NCI-H1417 treated with DMSO at 0.1 percent for 48 hours (cell line): ENCODE results near the gene BRSK1.
"Not testable (repeated sequence)": the region's sequence is repeated elsewhere in the genome, so short reads cannot be mapped to it uniquely, and the experiment has no call there.

Source experiments
- DNase-seq: peaks from one replicate; lab custom pipeline; 2025; lab: John Stamatoyannopoulos, UW

The BRSK1 gene

GRCh38 chr19:55329791-55330190 lies 46.0 kb downstream of the BRSK1 start:
- DNase-seq: not testable (repeated sequence)

DNA sequence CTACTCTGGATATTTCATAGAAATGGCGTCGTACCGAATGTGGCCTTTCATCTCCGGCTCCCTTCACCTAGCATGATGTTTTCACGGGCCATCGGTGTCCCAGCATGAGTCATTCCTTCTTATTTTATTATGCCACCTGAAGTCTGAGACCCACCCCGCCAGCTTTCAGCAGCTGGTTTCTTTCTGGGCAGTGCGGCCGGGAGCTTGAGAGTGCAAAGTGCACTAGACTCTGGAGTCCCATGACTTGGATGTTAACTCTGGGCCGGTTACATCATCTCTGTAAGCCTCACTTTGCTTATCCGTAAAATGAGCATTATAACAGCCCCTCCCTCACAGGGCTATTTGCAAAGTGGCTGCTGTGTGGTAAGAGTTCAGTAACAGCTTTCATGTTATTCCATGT lies 50.1 kb downstream of the BRSK1 start:
- no peak for DNase-seq

- no peak for DNase-seq
Measured at GRCh38 chr19:55336101-55336500, 52.3 kb downstream of the BRSK1 start.

- DNase-seq: peak; percentile 98
Measured at GRCh38 chr19:55339105-55339888, 55.5 kb downstream of the BRSK1 start, which contains the start of gene KMT5C. KMT5C (plus strand) TSS chr19:55339876; CDS start chr19:55341937, 2,061 bp downstream.

DNA sequence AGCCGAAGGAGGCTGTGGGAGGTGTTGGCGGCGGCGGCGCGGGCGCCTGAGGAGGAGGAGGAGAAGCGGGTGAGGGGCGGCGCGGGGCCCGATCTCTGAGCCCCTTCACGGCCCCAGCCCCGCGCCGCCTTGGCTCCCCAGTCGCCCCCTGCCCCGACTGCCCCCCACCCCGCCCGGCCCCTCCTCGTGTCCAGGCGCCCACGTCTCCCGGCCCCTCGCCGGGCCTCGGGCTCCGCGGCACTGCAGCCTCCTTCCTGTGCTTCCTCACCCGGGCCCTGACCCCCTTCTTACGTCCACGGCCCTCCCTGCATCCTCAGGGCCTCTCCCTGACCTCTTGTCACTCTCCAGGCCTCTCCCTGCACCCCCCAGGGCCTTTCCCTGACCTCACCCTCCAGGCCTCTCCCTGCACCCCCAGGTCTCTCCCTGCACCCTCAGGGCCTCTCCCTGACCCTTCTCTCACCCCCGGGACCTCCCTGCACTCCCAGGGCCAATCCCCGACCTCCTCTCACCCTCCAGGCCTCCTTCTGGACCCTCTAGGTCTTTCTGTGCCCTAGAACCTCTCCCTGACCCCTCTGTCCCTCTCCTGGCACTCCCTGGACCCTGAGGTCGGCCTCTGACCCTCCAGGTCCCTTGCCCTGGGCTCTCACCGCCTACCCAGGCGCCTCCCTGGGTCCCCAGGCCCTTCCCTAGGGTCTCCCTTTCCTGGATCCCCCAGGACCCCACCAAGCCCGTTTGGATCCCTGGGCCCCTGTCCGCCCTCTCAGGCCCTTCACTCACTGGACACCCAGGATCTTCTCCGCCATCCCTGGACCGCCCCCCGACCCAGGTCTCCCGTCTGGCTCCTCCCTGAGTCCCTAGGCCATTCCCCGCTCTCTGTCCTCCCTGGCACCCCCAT lies 56.3 kb downstream of the BRSK1 start:
- no peak for DNase-seq

DNA sequence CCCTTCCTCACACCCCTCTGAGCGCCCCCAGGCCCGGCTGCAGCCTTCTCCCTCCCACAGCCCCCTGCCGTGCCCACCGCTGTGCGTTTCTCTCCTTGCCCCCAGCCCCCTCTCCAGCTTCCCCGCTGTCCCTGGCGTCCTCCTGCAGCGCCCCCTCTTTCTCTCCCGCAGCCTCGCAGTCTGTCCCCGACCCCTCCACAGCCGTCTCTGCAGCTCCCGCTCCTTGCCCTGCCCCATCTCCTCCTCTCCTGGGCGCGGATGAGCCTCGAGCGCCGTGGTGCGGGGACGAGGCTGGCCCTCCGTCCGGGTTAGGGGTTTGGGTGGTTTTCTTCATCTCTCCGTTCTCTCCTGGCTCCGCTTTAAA lies 57.0 kb downstream of the BRSK1 start:
- no peak for DNase-seq

GRCh38 chr19:55341171-55341588 lies 57.4 kb downstream of the BRSK1 start:
- peak; percentile 43 for DNase-seq

DNA sequence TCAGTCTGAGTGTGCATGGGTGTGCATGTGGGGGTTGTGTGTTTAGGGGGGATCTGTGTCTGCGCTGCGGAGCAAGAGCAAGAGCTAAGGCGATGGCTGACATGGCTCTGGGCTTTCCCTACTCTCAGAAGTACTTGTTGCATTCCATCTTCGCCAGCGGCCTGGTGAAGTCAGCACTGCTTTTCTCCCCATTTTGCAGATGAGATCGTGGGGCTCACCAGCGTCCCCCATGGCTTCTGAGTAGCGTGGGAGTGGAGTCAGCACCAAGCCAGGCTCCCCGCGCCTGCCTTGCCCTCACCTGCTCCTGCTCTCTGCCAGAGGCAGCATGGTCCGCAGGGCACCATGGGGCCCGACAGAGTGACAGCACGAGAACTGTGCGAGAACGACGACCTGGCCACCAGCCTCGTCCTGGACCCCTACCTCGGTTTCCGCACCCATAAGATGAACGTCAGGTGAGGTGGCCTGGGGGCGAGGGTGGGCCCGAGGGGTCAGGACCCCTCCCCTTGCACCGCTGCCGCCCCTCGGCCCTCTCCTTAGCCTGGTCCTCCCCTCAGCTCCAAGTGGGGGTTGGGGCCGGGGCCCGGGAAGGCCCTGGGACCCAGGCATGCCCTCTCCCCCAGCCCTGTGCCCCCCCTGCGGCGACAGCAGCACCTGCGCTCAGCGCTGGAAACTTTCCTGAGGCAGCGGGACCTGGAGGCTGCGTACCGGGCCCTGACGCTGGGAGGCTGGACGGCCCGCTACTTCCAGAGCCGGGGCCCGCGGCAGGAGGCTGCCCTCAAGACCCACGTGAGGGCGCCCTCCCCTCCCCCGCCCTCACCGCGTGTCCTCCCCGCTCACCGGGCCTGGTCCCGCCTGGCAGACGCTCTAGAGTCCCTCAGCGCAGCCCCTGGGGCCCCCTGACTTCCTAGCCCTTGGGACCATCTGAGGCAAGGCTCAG lies 58.1 kb downstream of the BRSK1 start:
- no peak for DNase-seq

- DNase-seq: no peak
Measured at GRCh38 chr19:55344444-55344843, 60.6 kb downstream of the BRSK1 start.

GRCh38 chr19:55345101-55345817 lies 61.5 kb downstream of the BRSK1 start:
- DNase-seq: no peak

DNA sequence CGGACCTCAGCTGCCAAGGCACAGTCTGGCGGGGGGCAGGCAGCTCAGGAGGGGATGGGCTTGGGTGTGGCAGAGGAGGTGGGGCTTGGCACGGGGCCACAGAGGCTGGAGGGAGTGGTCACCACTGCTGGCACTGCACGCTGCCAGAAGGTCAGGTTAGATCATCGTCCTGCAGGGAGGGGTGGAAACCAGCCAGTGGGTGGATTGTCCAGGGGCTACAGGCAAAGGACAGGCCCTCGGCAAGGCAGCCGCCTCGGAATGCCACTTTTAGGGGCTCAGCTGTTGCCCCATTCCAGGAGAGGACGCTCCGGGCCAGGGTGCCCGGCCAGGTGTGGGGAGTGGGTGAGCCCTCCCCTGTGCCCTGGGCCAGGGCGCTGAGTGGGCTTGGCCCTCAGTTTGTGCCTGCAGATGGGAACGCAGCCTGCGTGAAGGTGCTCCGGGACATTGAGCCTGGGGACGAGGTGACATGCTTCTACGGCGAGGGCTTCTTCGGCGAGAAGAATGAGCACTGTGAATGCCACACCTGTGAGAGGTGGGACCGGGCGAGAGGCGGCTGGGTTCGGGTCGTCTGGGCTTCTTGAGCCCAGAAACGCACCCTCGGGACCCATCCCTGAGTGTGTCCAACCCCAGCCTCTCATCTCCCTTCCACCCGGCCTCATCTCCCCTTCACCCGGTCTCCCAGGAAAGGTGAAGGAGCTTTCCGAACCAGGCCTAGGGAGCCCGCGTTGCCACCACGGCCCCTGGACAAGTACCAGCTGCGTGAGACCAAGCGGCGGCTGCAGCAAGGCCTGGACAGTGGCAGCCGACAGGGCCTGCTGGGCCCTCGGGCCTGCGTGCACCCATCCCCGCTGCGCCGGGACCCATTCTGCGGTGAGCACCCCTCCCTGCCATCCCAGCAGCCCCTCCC lies 62.3 kb downstream of the BRSK1 start:
- DNase-seq: no peak

GRCh38 chr19:55346725-55347441 lies 63.1 kb downstream of the BRSK1 start:
- DNase-seq: no peak

GRCh38 chr19:55347442-55348009 lies 63.7 kb downstream of the BRSK1 start:
- DNase-seq: no peak

GRCh38 chr19:55348317-55349034 lies 64.7 kb downstream of the BRSK1 start:
- no peak for DNase-seq

GRCh38 chr19:55350620-55351315 lies 67.0 kb downstream of the BRSK1 start:
- no peak for DNase-seq

- DNase-seq: no peak
Measured at GRCh38 chr19:55352040-55352439, 68.2 kb downstream of the BRSK1 start.

DNA sequence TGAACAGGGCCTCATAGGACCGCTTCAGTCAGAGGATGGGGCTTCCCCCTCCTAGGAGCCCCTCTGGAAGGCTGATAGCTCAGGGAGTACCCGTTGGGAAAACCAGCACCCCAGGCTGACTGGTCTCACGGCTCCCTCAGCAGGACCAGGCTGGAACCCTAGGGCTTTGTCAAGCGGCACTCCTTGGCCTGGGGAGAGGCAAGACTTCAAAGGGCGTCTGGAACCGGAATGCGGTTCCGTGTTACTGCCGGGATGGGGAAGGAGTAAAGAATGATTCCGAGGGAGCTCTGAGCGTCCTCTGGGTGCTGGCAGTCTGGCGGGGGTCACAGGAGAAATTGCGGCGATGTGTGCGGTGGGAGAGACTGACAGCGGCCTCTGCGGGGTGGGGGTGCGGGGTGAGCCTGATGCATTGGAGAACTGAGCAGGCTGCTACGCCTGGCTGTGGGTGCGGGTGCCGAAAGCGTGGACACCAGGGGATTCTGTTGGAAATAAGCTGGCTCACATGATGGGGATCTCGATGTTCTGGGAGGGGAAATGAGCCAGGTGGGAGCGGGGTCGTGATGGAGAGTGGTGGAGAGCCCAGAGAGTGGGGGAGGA lies 68.8 kb downstream of the BRSK1 start:
- DNase-seq: no peak
